HepG2 (cell line): ENCODE measurements around the gene NEK6. TPM values are rescaled to one million over a fixed set of nuclear protein-coding genes. Genes with fewer than 3 reads are reported as not detected.

Source experiments
- BCL6 ChIP-seq: IDR thresholded peaks from 2 replicates; pipeline ENCODE4 v1.6.1; 2016; ENCODE audit warnings: missing genetic modification reagents, missing compliant biosample characterization
- BRD4 ChIP-seq: sonication (generic); formaldehyde crosslinking; IDR thresholded peaks from 2 replicates; pipeline ENCODE4 v1.4.0; 2020; ENCODE audit warnings: missing genetic modification reagents
- CBFB ChIP-seq: sonication (generic); formaldehyde crosslinking; IDR thresholded peaks from 2 replicates; pipeline ENCODE4 v1.4.0; 2020; ENCODE audit warnings: missing genetic modification reagents
- ETV6 ChIP-seq: sonication (generic); formaldehyde crosslinking; conservative IDR thresholded peaks from 2 replicates; pipeline ENCODE4 v1.4.0; 2020; ENCODE audit warnings: missing genetic modification reagents
- GTF3A ChIP-seq: sonication (generic); formaldehyde crosslinking; conservative IDR thresholded peaks from 2 replicates; pipeline ENCODE4 v1.4.0; 2020; ENCODE audit warnings: mild to moderate bottlenecking, missing genetic modification reagents
- JUND ChIP-seq: sonication (generic); formaldehyde crosslinking; IDR thresholded peaks from 2 replicates; pipeline ENCODE4 v1.8.0; 2022; ENCODE audit warnings: mild to moderate bottlenecking, missing genetic modification reagents
- MEF2D ChIP-seq: sonication (generic); formaldehyde crosslinking; IDR thresholded peaks from 2 replicates; pipeline ENCODE4 v1.5.1; 2020; ENCODE audit warnings: mild to moderate bottlenecking, missing genetic modification reagents
- MEIS1 ChIP-seq: sonication (generic); formaldehyde crosslinking; IDR thresholded peaks from 2 replicates; pipeline ENCODE4 v1.9.0; 2021; ENCODE audit warnings: mild to moderate bottlenecking, missing genetic modification reagents, moderate library complexity, borderline replicate concordance
- NRL ChIP-seq: sonication (generic); formaldehyde crosslinking; IDR thresholded peaks from 2 replicates; pipeline ENCODE4 v1.5.0; 2020; ENCODE audit warnings: missing genetic modification reagents, mild to moderate bottlenecking, moderate library complexity, borderline replicate concordance
- PHF21A ChIP-seq: sonication (generic); formaldehyde crosslinking; IDR thresholded peaks from 2 replicates; pipeline ENCODE4 v1.5.0; 2020; ENCODE audit warnings: mild to moderate bottlenecking, missing genetic modification reagents
- TCF7 ChIP-seq: sonication (generic); IDR thresholded peaks from 2 replicates; pipeline ENCODE4 v1.6.1; 2016; ENCODE audit warnings: antibody characterized with exemption, low read depth
- ZBTB3 ChIP-seq: sonication (generic); formaldehyde crosslinking; IDR thresholded peaks from 2 replicates; pipeline ENCODE4 v1.4.0; 2020; ENCODE audit warnings: low read depth, mild to moderate bottlenecking, moderate library complexity, missing genetic modification reagents, borderline replicate concordance
- ZMYM2 ChIP-seq: sonication (generic); formaldehyde crosslinking; IDR thresholded peaks from 2 replicates; pipeline ENCODE4 v1.8.0; 2022; ENCODE audit warnings: mild to moderate bottlenecking, missing genetic modification reagents
- ZNF143 ChIP-seq: sonication (generic); formaldehyde crosslinking; IDR thresholded peaks from 2 replicates; pipeline ENCODE4 v1.4.0; 2020; ENCODE audit warnings: missing genetic modification reagents
- ZNF17 ChIP-seq: sonication (generic); formaldehyde crosslinking; IDR thresholded peaks from 2 replicates; pipeline ENCODE4 v1.5.0; 2020; ENCODE audit warnings: mild to moderate bottlenecking, missing genetic modification reagents
- ZNF550 ChIP-seq: sonication (generic); formaldehyde crosslinking; IDR thresholded peaks from 2 replicates; pipeline ENCODE4 v1.4.0; 2020; ENCODE audit warnings: mild to moderate bottlenecking, missing genetic modification reagents, borderline replicate concordance
- polyA plus RNA-seq, 8 experiments: library from polyadenylated mRNA; depleted of rRNA in 3 of 8; stranded (reverse) in 7 of 8; unstranded in 1 of 8; fragments of >200 nt; fragmentation: Illumina TruSeq in 4 of 8; extraction: Trizol in 4 of 8; gene quantifications; 2 replicates each; pipeline versions ENCODE4 v1.2.1 to v1.2.3, GENCODE V29; 2011 to 2016; ENCODE audit warnings: low read depth in 4 of 8, missing spikeins in 1 of 8, mixed read lengths in 1 of 8; ENCODE audit not compliant: insufficient read depth in 1 of 8
- total RNA-seq, 5 experiments: library from RNA; depleted of rRNA; stranded (reverse); fragments of >200 nt; fragmentation: Illumina TruSeq; extraction: Trizol; gene quantifications; 2 replicates each; pipeline ENCODE4 v1.2.3, GENCODE V29; 2016; ENCODE audit warnings: low read depth in 1 of 5
- TF ChIP-seq, protein P1 (sequence below): sonication (generic); formaldehyde crosslinking; IDR thresholded peaks from 2 replicates; pipeline ENCODE4 v1.4.0; 2020; ENCODE audit warnings: missing genetic modification reagents
- TF ChIP-seq, protein P2 (sequence below): sonication (generic); formaldehyde crosslinking; IDR thresholded peaks from 2 replicates; pipeline ENCODE4 v1.4.0; 2020; ENCODE audit warnings: missing genetic modification reagents
- TF ChIP-seq, protein P3 (sequence below): sonication (generic); formaldehyde crosslinking; conservative IDR thresholded peaks from 2 replicates; pipeline ENCODE4 v1.8.1; 2023; ENCODE audit warnings: missing genetic modification reagents
- TF ChIP-seq, protein P4 (sequence below): sonication (generic); formaldehyde crosslinking; conservative IDR thresholded peaks from 2 replicates; pipeline ENCODE4 v1.4.0; 2020; ENCODE audit warnings: missing genetic modification reagents
- TF ChIP-seq, protein P5 (sequence below): sonication (generic); formaldehyde crosslinking; conservative IDR thresholded peaks from 2 replicates; pipeline ENCODE4 v1.4.0; 2020; ENCODE audit warnings: mild to moderate bottlenecking, missing genetic modification reagents, moderate library complexity

NEK6 gene
- total and polyA plus RNA-seq, 2 of the 13 experiments (the other 11 are each of a cell fraction or from before 2014, with no cell fraction given), result 30.4 to 119 TPM

DNA sequence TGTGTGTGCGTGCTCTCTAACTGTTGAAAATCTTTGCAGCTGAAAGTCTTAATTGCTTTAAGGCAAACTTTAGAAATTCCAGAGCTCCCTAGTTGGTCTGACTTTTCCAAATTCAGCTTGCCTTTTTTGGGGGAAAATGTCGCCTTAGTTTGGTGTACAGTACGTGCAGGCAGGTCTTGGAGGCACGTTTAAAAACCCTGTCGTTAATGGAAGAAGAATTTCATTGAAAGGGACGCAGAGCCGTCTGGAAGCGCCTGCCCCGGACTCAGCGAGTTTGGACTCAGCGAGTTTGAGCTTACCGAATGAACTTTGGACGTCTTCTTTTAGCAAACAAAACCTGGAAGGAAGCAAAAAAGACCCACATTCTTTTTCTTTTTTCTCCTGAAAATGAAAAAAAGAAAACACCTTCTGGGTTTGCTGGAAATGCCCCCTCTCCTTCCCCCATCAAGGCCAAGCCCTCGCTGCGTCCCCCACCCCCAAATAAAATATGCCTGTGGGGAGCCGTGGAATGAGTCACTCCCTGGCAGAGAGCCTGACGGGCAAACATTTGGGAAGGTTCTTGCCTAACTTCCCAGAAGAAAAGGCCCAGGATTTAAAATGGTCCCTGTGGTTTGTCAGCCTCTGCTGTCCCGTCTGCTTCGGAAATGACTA is 1.5 kb downstream of the NEK6 start (continued):
- TF ChIP-seq PHF21A, result peak; percentile 82; the same call in 1 of the 2 replicates
- no peak for TF ChIP-seq ETV6 (CRISPR knock-in tag)
- TF ChIP-seq, protein P1, sequence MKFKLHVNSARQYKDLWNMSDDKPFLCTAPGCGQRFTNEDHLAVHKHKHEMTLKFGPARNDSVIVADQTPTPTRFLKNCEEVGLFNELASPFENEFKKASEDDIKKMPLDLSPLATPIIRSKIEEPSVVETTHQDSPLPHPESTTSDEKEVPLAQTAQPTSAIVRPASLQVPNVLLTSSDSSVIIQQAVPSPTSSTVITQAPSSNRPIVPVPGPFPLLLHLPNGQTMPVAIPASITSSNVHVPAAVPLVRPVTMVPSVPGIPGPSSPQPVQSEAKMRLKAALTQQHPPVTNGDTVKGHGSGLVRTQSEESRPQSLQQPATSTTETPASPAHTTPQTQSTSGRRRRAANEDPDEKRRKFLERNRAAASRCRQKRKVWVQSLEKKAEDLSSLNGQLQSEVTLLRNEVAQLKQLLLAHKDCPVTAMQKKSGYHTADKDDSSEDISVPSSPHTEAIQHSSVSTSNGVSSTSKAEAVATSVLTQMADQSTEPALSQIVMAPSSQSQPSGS (CRISPR knock-in tag), result peak; percentile 69; the same call in 1 of the 2 replicates
- TF ChIP-seq BCL6 (CRISPR knock-in tag), result peak; percentile 81
- no peak for TF ChIP-seq GTF3A
- no peak for TF ChIP-seq ZNF17 (CRISPR knock-in tag)
- TF ChIP-seq ZMYM2 (CRISPR knock-in tag), result no peak
- no peak for TF ChIP-seq MEF2D (CRISPR knock-in tag)
- TF ChIP-seq JUND (CRISPR knock-in tag), result peak; percentile 95
- TF ChIP-seq, protein P2, sequence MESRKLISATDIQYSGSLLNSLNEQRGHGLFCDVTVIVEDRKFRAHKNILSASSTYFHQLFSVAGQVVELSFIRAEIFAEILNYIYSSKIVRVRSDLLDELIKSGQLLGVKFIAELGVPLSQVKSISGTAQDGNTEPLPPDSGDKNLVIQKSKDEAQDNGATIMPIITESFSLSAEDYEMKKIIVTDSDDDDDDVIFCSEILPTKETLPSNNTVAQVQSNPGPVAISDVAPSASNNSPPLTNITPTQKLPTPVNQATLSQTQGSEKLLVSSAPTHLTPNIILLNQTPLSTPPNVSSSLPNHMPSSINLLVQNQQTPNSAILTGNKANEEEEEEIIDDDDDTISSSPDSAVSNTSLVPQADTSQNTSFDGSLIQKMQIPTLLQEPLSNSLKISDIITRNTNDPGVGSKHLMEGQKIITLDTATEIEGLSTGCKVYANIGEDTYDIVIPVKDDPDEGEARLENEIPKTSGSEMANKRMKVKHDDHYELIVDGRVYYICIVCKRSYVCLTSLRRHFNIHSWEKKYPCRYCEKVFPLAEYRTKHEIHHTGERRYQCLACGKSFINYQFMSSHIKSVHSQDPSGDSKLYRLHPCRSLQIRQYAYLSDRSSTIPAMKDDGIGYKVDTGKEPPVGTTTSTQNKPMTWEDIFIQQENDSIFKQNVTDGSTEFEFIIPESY, result peak; percentile 50; the same call in 1 of the 2 replicates
- no peak for TF ChIP-seq NRL
- TF ChIP-seq, protein P3, sequence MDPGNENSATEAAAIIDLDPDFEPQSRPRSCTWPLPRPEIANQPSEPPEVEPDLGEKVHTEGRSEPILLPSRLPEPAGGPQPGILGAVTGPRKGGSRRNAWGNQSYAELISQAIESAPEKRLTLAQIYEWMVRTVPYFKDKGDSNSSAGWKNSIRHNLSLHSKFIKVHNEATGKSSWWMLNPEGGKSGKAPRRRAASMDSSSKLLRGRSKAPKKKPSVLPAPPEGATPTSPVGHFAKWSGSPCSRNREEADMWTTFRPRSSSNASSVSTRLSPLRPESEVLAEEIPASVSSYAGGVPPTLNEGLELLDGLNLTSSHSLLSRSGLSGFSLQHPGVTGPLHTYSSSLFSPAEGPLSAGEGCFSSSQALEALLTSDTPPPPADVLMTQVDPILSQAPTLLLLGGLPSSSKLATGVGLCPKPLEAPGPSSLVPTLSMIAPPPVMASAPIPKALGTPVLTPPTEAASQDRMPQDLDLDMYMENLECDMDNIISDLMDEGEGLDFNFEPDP, result no peak
- no peak for TF ChIP-seq MEIS1
- TF ChIP-seq ZNF550, result no peak
- no peak for TF ChIP-seq ZNF143 (CRISPR knock-in tag)
- TF ChIP-seq TCF7, result peak; percentile 49; the same call in 1 of the 2 replicates
- no peak for TF ChIP-seq CBFB (CRISPR knock-in tag)
- TF ChIP-seq, protein P4, sequence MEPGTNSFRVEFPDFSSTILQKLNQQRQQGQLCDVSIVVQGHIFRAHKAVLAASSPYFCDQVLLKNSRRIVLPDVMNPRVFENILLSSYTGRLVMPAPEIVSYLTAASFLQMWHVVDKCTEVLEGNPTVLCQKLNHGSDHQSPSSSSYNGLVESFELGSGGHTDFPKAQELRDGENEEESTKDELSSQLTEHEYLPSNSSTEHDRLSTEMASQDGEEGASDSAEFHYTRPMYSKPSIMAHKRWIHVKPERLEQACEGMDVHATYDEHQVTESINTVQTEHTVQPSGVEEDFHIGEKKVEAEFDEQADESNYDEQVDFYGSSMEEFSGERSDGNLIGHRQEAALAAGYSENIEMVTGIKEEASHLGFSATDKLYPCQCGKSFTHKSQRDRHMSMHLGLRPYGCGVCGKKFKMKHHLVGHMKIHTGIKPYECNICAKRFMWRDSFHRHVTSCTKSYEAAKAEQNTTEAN (CRISPR knock-in tag), result no peak
- TF ChIP-seq, protein P5, sequence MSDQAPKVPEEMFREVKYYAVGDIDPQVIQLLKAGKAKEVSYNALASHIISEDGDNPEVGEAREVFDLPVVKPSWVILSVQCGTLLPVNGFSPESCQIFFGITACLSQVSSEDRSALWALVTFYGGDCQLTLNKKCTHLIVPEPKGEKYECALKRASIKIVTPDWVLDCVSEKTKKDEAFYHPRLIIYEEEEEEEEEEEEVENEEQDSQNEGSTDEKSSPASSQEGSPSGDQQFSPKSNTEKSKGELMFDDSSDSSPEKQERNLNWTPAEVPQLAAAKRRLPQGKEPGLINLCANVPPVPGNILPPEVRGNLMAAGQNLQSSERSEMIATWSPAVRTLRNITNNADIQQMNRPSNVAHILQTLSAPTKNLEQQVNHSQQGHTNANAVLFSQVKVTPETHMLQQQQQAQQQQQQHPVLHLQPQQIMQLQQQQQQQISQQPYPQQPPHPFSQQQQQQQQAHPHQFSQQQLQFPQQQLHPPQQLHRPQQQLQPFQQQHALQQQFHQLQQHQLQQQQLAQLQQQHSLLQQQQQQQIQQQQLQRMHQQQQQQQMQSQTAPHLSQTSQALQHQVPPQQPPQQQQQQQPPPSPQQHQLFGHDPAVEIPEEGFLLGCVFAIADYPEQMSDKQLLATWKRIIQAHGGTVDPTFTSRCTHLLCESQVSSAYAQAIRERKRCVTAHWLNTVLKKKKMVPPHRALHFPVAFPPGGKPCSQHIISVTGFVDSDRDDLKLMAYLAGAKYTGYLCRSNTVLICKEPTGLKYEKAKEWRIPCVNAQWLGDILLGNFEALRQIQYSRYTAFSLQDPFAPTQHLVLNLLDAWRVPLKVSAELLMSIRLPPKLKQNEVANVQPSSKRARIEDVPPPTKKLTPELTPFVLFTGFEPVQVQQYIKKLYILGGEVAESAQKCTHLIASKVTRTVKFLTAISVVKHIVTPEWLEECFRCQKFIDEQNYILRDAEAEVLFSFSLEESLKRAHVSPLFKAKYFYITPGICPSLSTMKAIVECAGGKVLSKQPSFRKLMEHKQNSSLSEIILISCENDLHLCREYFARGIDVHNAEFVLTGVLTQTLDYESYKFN (CRISPR knock-in tag), result peak; percentile 79
- no peak for TF ChIP-seq BRD4 (CRISPR knock-in tag)
- no peak for TF ChIP-seq ZBTB3 (CRISPR knock-in tag)
